ENCODE measurements around the gene SERPINB12.
A peak's percentile ranks its signal among the peaks of the same experiment; 100 is the strongest.

Gene SERPINB12

GRCh38 chr18:63542069-63542468 is at the start of gene SERPINB12:
Gene SERPINB12, plus strand, starts transcription at chr18:63542369. Its CDS starts 13,791 bp downstream, at chr18:63556160.
- no peak for DNase-seq (ENCODE audit: low read depth in 2 of 2)

GRCh38 chr18:63492851-63493250 is 49.3 kb upstream of the SERPINB12 start:
- no peak for DNase-seq (ENCODE audit: low read depth in 2 of 2)

- no peak for DNase-seq (ENCODE audit: low read depth in 2 of 2)
These were observed 46.5 kb upstream of the SERPINB12 start for GRCh38 chr18:63495675-63496074.

- peak in 1 of 2 experiments; percentile 1 for DNase-seq (ENCODE audit: low read depth in 2 of 2)
These were observed 36.4 kb upstream of the SERPINB12 start for GRCh38 chr18:63505566-63506335.

GRCh38 chr18:63506336-63506646 is 35.9 kb upstream of the SERPINB12 start:
- no peak for DNase-seq (ENCODE audit: low read depth in 2 of 2)

- DNase-seq (ENCODE audit: low read depth in 2 of 2), result no peak
These were observed 33.6 kb upstream of the SERPINB12 start for GRCh38 chr18:63508596-63508995.

- peak; percentile 10 to 12 for DNase-seq (ENCODE audit: low read depth in 2 of 2)
These were observed 30.9 kb upstream of the SERPINB12 start for GRCh38 chr18:63511285-63511684.

GRCh38 chr18:63514326-63514725 is 27.8 kb upstream of the SERPINB12 start:
- DNase-seq (ENCODE audit: low read depth in 2 of 2), result no peak

GRCh38 chr18:63514888-63515678 is 27.1 kb upstream of the SERPINB12 start:
- no peak for DNase-seq (ENCODE audit: low read depth in 2 of 2)

- DNase-seq (ENCODE audit: low read depth in 2 of 2), result no peak
These were observed 26.4 kb upstream of the SERPINB12 start for GRCh38 chr18:63515801-63516200.

GRCh38 chr18:63518178-63519012 is 23.8 kb upstream of the SERPINB12 start:
- peak; percentile 41 to 45 for DNase-seq (ENCODE audit: low read depth in 2 of 2)

- no peak for DNase-seq (ENCODE audit: low read depth in 2 of 2)
These were observed 22.0 kb upstream of the SERPINB12 start for GRCh38 chr18:63520053-63520685.

- no peak for DNase-seq (ENCODE audit: low read depth in 2 of 2)
These were observed 18.5 kb upstream of the SERPINB12 start for GRCh38 chr18:63523660-63524059.

GRCh38 chr18:63527251-63527650 is 14.9 kb upstream of the SERPINB12 start:
- DNase-seq (ENCODE audit: low read depth in 2 of 2), result no peak

GRCh38 chr18:63528863-63529492 is 13.2 kb upstream of the SERPINB12 start:
- no peak for DNase-seq (ENCODE audit: low read depth in 2 of 2)

GRCh38 chr18:63532471-63532870 is 9.7 kb upstream of the SERPINB12 start:
- no peak for DNase-seq (ENCODE audit: low read depth in 2 of 2)

GRCh38 chr18:63534615-63535014 is 7.6 kb upstream of the SERPINB12 start:
- no peak for DNase-seq (ENCODE audit: low read depth in 2 of 2)

- DNase-seq (ENCODE audit: low read depth in 2 of 2), result peak; percentile 84 to 85
These were observed 2.2 kb upstream of the SERPINB12 start for GRCh38 chr18:63539904-63540510.

GRCh38 chr18:63544017-63544416 is 1.8 kb downstream of the SERPINB12 start:
- no peak for DNase-seq (ENCODE audit: low read depth in 2 of 2)

- peak in 1 of 2 experiments; percentile 22 for DNase-seq (ENCODE audit: low read depth in 2 of 2)
These were observed 2.8 kb downstream of the SERPINB12 start for GRCh38 chr18:63545000-63545399.

GRCh38 chr18:63550068-63550467 is 7.9 kb downstream of the SERPINB12 start:
- no peak for DNase-seq (ENCODE audit: low read depth in 2 of 2)

Data from fibroblast of skin of left biceps (primary cell).